Skeletal muscle satellite cell (primary cell): ENCODE data around the gene DKK2.

Experiments used
- H3K27me3 ChIP-seq: 2 replicates; pipeline ENCODE4 v1.7.0; 2013; ENCODE audit warnings: low read length; ENCODE audit not compliant: control insufficient read depth, insufficient read depth
- H3K36me3 ChIP-seq: 2 replicates; pipeline ENCODE4 v1.7.0; 2013; ENCODE audit warnings: mild to moderate bottlenecking, control low read depth, low read length; ENCODE audit not compliant: insufficient read depth
- H3K4me1 ChIP-seq: 2 replicates; pipeline ENCODE4 v1.7.0; 2013; ENCODE audit warnings: low read length; ENCODE audit not compliant: control insufficient read depth, insufficient read depth
- H3K4me2 ChIP-seq: 2 replicates; pipeline ENCODE4 v1.7.0; 2013; ENCODE audit warnings: mild to moderate bottlenecking, low read length
- H3K4me3 ChIP-seq: 2 replicates; pipeline ENCODE4 v1.7.0; 2013; ENCODE audit warnings: low read length
- H3K9ac ChIP-seq: 2 replicates; pipeline ENCODE4 v1.7.0; 2013; ENCODE audit warnings: mild to moderate bottlenecking, low read depth, low read length, moderate library complexity
- H3K9me3 ChIP-seq: replicated peaks from 2 replicates; pipeline ENCODE4 v1.7.0; 2013; ENCODE audit warnings: mild to moderate bottlenecking, control low read depth, low read length

The DKK2 gene

DNA sequence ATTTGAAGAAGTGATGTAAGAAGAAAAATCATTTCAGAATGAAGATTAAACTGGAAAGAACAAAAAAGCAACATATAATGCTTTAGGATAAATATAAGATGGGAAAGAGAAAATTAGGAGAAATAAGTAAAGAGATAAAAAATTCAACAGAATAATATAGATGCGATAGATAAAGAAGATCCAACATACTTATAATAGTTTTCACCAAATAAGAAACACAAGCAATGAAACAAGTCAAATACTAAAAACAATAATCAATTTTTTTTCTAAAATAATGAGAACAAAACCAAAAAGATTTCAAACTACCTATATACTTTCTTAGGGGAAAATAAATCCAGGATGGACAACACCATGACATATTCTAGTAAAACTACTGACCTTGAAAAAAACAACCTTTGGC lies 10.1 kb upstream of the DKK2 start:
- no peaks in the 10 kb centered on the region for H3K27me3 ChIP-seq
- no peaks in the 10 kb centered on the region for H3K4me1 ChIP-seq
- peaks cover 3% of the 10 kb centered on the region for H3K9me3 ChIP-seq
- no peaks in the 10 kb centered on the region for H3K36me3 ChIP-seq
- no peak overlapping the region for H3K4me2 ChIP-seq
- no peak overlapping the region for H3K9ac ChIP-seq
- H3K4me3 ChIP-seq: no peak overlapping the region

- Histone ChIP-seq H3K36me3 (no peaks in the 10 kb centered on the region), H3K4me1 (no peaks in the 10 kb centered on the region), H3K4me2 (no peak overlapping the region), H3K9ac (no peak overlapping the region), H3K27me3 (no peaks in the 10 kb centered on the region), H3K4me3 (no peak overlapping the region), H3K9me3 (peaks cover 3% of the 10 kb centered on the region)
These were observed 8.1 kb upstream of the DKK2 start for GRCh38 chr4:107044170-107044569.

DNA sequence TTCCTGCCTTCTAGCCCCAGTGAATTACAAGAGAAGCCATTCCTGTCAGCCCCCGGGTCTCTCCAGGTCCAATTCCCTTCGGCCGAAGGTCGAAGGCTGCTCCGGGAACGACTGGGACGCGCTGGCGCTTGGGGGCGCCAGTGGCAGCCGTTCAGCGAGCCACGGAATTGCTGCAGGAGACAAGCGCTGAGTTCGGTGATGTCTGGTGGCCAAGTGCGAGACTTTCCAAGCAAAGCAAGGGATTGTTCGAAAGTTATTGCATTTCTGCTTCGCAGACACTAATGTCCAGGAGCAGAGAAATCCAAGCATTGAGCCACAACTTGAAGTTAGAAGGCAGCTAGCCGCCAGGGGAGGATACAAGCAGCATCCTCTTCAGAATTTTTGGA lies 1.1 kb upstream of the DKK2 start:
- H3K4me3 ChIP-seq: peak overlapping the region; percentile 73
- H3K9ac ChIP-seq: no peak overlapping the region
- peaks cover 21% of the 10 kb centered on the region for H3K4me1 ChIP-seq
- H3K9me3 ChIP-seq: no peaks in the 10 kb centered on the region
- peak overlapping the region; percentile 99 for H3K4me2 ChIP-seq
- no peaks in the 10 kb centered on the region for H3K36me3 ChIP-seq
- peaks cover 5% of the 10 kb centered on the region for H3K27me3 ChIP-seq

GRCh38 chr4:107036584-107037198 lies 578 bp upstream of the DKK2 start:
- Histone ChIP-seq H3K4me3 (peak overlapping the region; percentile 73), H3K9me3 (no peaks in the 10 kb centered on the region), H3K4me2 (peak overlapping the region; percentile 99), H3K36me3 (no peaks in the 10 kb centered on the region), H3K27me3 (peaks cover 5% of the 10 kb centered on the region), H3K9ac (peak overlapping the region; percentile 13), H3K4me1 (peaks cover 21% of the 10 kb centered on the region)

DNA sequence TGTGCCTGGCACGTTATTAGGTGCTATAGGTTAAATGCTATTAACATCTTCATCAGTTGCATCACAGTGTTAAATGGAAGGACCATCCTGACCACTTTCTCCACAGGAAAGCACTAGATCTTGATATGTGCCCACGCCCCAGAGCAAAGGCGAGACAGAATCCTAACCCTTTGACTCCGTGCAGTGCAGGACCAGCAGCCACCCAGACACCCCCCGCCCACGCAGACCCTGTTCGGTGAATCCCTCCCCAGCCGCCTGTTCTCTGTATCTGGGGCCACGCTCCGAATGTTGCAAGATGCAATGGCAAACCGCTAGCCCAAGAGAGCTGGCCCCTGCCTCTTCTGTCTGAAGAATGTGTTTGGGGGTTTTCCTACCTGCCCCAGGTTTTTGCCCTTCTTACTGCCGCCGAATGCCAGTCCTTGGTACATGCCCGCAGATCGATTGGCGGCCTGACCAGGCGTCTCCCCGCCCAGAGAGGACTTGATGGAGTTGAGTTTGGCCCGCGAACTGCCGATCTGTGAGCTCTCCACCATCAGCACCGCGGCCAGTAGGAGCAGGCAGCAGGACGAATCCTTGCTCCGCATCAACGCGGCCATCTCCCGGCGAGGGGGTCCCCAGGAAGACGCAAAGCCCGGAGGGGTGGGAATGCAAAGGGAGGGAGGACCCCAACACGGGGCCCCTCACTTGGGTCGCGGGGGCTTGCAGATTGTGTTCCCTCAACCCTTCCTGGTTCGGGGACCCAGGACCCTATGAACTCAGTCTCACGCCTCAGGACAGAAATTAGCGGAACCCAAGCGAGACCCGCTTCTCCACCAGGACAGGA lies 906 bp downstream of the DKK2 start:
- Histone ChIP-seq H3K4me1 (peaks cover 21% of the 10 kb centered on the region), H3K4me2 (peak overlapping the region; percentile 99), H3K9ac (no peak overlapping the region), H3K36me3 (no peaks in the 10 kb centered on the region), H3K9me3 (no peaks in the 10 kb centered on the region), H3K27me3 (peaks cover 5% of the 10 kb centered on the region), H3K4me3 (peak overlapping the region; percentile 73)

DNA sequence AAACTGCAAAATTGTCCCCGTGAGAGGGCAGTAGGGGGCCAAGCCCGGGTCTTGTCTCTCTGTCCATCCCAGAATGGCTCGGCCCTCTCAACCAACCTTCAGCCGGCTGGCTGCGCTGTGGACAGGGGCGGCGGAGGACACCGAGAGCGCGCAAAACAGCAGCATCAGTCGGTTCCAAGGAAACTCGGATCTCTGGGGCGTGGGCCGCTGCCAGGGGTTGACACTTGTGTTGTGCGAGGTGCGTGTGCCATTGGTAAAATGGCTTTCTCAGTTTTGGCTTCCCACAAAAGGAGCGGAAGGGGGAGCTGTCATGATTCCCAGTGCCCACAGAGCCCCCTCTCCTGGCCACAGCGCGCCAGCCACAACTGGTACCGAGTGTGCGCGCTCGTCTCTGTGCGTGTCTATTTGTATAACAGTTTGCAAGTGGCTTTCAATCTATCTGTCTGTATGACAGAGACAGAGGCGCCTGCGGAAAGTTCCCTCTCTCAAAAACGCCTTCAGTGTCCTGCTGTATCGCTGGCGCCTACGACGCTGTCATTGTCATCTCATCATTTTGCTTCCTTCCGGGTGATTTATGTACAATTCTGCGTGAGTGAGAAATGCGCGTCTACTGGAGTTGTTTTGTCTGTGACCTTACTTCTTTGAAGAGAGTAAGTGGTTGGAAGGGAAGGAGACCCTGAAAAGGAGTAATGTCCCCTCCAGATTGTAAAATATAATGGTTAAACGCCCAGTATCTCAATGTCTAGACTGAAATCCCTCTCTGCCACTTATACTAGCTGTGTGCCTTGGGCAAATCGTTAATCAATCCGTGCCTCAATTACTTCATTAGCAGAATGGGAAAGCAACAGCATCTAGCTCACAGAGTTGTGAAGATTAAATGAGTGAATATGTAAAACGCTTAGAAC lies 1.8 kb downstream of the DKK2 start:
- no peak overlapping the region for H3K9ac ChIP-seq
- H3K9me3 ChIP-seq: no peaks in the 10 kb centered on the region
- H3K4me2 ChIP-seq: peak overlapping the region; percentile 99
- H3K27me3 ChIP-seq: peaks cover 5% of the 10 kb centered on the region
- peaks cover 21% of the 10 kb centered on the region for H3K4me1 ChIP-seq
- no peaks in the 10 kb centered on the region for H3K36me3 ChIP-seq
- H3K4me3 ChIP-seq: peak overlapping the region; percentile 73

DNA sequence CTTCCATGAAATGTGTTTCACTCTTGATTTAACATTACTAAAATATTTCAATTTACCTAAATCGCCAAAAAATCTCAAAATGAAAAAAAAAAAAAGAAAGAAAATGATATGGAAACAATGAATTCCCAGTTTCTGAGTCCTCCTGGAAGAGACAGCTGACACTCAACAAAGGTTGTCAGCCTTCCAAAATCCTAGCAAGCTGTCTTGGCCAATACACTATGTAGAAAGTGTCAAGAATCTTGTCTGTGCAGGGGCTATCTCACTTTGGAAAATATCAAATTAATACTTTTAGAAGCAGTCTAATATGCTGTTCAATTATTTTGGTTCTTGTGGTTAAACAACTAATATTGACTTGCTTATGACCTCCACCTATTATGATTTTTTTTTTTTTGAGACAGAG lies 8.7 kb downstream of the DKK2 start:
- no peaks in the 10 kb centered on the region for H3K27me3 ChIP-seq
- no peak overlapping the region for H3K9ac ChIP-seq
- H3K4me3 ChIP-seq: no peak overlapping the region
- H3K4me2 ChIP-seq: no peak overlapping the region
- no peaks in the 10 kb centered on the region for H3K4me1 ChIP-seq
- H3K36me3 ChIP-seq: no peaks in the 10 kb centered on the region
- no peaks in the 10 kb centered on the region for H3K9me3 ChIP-seq

DNA sequence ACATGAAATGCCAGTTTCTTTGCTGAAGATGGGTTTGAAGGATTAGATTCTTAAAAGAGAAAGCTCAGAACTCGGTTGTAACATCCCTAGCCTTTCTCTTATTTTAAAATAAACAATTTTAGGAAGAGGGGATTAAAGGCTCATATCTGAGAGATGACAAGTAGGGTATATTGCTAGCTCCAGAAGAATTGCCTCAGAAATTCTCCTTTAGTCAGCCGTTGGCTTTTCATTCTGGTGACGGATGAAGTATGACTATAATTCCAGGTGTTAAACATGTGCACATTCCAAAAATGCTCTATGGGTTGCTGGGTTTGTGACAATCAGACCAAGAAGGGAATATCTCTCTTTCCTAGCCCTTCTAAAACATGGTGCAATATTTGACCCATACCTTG lies 17.8 kb downstream of the DKK2 start:
- H3K4me1 ChIP-seq: peaks cover 20% of the 10 kb centered on the region
- no peaks in the 10 kb centered on the region for H3K9me3 ChIP-seq
- H3K36me3 ChIP-seq: no peaks in the 10 kb centered on the region
- no peaks in the 10 kb centered on the region for H3K27me3 ChIP-seq
- H3K4me2 ChIP-seq: peak overlapping the region; percentile 51
- no peak overlapping the region for H3K9ac ChIP-seq
- peak overlapping the region; percentile 8 for H3K4me3 ChIP-seq

GRCh38 chr4:107017443-107018343 lies 18.4 kb downstream of the DKK2 start:
- no peak overlapping the region for H3K9ac ChIP-seq
- no peaks in the 10 kb centered on the region for H3K9me3 ChIP-seq
- H3K4me1 ChIP-seq: peaks cover 20% of the 10 kb centered on the region
- peak overlapping the region; percentile 8 for H3K4me3 ChIP-seq
- no peaks in the 10 kb centered on the region for H3K27me3 ChIP-seq
- peak overlapping the region; percentile 51 for H3K4me2 ChIP-seq
- H3K36me3 ChIP-seq: no peaks in the 10 kb centered on the region

DNA sequence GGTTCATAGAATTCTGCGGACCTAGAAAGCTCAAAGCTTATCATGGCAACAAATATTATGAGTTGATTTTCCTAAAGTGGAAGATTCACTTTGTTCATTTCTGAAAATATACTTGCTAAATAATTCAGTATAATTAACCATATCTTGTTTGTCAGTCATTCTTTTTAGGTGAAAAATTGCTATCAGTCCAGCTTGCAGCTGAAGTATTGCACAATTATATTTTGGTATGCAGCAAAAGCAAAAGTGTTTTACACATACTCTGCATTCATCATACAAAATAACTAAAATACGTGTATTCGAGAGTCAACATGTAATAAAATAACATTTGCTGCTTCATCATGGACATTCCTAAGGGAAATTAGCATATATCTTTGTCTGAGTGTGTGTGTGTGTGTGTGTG lies 24.8 kb downstream of the DKK2 start:
- Histone ChIP-seq H3K27me3 (no peaks in the 10 kb centered on the region), H3K4me2 (no peak overlapping the region), H3K9me3 (no peaks in the 10 kb centered on the region), H3K4me1 (no peaks in the 10 kb centered on the region), H3K36me3 (no peaks in the 10 kb centered on the region), H3K9ac (no peak overlapping the region), H3K4me3 (no peak overlapping the region)
